ENCODE results near the gene SMIM43.
A peak's percentile ranks its signal among the peaks of the same experiment; 100 is the strongest.
"Not testable (repeated sequence)": the region's sequence is repeated elsewhere in the genome, so short reads cannot be mapped to it uniquely, and the experiment has no call there.

SMIM43 gene

DNA sequence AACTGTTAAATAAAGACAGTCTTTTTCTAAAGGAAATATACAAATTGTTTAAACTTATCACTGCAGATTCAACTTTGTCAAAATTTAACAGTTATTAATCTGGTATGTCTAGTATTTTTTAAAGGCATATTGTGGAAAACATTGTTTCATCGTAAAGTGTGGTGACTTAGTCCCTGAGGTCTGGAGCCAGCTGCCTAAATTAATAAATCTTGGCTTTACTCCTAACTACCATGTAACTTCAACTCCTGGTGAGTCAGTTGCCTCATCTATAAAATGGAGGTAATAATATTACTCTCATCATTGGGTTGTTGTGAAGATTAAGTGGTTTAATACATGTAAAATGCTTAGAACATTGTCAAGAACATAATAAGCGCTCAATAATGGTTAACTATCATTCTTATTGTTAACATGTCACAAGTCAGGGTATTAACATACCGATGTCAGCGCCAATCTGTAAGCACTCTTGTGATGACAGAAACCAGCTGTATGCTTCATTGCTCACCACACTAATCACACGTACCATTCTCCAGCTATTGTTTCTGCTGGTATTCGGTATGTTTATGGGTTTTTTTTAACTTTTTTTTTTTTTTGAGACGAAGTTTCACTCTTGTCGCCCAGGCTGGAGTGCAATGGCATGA lies 14.1 kb upstream of the SMIM43 start:
- DNase-seq: peak; percentile 91

- peak; percentile 59 for DNase-seq
These were observed 12.7 kb upstream of the SMIM43 start for GRCh38 chr4:121777625-121778024.

DNA sequence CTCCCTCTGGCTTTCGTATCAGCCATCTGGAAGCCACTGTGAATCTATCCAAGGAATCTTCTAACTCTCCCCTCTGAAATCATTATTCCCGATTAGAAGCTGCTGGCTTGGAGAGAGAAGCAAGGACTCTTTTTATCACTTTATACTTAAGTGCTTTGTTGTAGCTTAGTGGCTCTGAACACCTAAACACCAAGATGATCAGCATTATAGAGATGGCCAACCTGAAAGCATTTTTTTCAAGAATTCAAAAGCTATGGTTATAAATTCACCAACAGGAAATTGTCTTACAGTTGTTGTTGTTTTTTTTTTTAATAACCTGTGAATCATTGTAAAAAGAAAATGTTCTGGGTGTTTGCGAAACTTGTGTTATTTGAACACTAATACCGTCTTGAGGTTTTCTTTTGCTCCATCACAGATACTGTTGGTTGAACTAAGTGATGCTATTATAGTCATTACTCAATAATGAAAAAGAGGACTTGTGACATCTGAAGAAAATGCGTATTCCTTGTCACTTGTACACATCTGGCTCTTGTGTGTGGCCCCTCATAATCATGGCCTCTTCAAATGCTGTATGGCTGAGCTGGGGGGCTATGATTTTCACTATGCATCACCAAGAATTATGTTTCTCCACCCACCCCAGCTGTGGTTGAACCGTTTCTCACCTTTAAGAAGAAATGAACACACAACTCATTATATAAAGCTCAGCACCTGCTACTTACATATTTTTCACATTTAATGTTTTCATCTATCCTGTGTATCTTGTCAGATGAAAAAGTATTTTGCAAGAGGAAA lies 11.8 kb upstream of the SMIM43 start:
- DNase-seq: no peak

DNA sequence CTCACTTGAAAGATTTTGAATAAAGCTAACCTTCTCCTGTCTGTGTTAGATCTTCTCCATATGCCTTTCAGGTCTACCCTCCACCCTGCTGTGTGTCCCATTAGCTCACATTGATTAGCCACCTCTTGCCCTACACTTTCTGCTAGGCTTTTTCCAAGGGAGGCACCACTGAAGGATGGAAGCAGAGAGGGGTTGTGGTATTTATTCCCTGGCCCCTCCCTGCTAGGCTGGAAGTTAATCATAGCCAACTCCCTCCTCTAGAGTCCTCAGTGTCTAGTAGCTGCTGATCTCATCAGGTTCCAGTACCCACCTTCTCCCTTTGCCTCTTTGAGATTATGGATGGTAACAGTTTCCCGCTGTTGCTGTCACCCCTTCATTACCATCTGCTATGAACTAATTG lies 8.9 kb upstream of the SMIM43 start:
- no peak for DNase-seq

DNA sequence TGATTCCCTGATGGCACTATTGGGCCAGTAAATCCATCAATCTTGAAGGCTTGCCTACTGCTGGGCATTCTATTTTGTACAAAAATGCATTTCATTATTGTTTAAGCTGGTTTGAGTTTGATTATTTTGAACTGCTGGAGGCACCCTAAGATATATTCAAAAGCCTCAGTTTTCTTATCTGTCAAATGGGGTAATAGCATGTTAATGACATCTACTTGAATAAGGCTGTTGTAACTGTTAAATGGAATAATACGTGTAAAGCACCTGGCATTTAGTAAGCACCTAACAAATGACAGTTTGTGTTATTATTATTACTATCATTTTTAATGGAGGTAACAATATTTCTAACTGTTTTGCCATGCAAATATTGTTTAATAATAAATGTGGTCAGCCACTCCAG lies 6.9 kb upstream of the SMIM43 start:
- DNase-seq: no peak

DNA sequence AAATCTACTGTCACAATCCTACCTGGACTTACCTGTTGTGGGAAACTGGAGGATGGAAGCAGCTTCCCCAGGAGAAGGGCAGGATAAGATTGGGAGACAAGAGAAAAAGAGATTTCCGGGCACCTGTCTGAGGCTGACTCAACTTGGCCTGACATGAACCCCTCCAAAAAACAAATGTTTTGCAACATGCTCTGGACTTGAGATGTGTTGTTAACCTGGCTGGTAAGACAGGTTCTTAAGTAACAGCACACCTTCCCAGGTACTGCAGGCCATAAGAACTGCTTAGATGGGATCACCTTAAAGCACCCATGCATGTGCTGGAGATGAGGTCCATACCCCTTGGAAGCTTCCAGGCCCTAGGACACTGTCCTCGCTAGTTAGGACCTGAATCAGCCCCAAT lies 4.4 kb upstream of the SMIM43 start:
- DNase-seq: no peak

- peak; percentile 79 for DNase-seq
These were observed 2.2 kb upstream of the SMIM43 start for GRCh38 chr4:121767166-121767565.

DNA sequence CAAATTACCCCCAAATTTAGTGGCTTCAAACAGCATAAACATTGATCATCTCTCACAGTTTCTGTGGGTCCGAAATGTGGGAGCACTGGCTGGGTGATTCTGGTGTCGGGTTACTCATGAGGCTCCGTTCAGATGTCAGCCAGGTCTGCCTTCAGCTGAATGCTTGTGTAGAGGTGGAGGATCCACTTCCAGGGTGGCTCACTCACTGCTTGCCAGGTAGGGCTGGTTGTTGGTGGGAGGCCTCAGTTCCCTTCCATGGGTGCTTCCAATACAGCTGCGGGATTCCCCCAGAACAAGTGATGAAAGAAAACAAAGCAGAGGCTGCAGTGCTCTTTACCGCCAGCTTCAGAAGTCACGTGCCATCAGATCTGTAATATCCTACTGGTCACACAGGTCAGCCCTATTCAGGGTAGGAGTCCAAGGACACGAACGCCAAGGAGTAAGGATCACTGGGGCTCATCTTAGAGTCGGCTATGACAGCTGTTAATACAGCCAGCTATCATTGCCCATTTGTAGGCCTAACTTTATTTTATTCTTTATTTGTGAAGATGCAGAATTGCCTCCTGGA lies 1.1 kb upstream of the SMIM43 start:
- DNase-seq: no peak

DNA sequence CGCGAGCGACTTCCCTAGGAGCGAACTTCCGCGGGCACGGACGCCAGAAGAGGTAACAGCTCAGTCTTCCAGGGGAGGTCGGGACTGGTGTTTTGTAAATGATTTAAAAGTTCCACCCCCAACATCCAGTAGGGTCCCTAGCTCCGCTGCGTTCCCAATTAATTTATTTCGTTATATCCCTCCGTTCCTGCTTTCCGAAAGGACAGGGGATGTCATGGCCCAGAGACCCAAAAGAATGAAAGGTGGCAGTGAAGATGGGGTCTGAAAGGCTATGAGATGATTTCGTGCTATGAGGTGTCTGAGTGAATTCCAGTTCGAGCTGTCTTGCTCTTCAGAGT lies 373 bp upstream of the SMIM43 start:
- DNase-seq: peak; percentile 50

DNA sequence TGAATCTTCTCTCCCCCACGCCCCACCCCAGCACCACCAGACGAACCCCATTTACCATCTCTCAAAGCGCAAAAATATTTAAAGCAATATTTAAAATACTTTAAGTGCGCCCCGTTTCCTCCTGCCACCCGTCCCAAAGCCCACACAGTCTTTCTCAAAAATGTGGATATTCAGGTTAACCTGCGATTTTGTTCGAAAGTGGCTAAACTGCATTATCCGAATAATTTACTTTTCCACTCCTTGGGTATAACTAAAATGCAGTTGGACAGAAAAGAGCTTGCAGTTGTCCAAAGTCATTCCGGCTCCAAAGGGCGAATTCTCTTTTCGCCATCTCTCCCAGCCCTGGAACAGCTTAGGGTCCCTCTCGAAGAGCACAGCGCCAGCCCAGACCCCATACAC lies 662 bp downstream of the SMIM43 start:
- no peak for DNase-seq

DNA sequence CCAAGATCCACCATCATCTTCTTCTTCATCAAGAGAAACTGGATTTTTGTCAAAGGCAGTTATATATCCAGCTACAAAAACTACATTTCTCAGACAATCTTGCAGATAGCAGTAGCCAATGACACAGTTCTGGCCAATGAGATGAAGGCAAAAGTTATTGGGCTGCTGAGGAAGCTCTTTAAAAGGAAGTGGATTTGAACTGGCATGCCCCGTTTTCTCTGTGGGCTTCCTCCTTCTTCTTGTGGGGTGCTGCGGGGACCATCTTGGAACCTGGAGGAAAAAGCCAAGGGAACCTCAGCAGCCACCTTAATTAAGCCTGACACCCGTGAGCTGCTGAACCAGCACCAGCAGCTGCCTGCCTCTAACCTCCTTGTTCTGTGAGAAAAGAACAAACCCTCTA lies 4.8 kb downstream of the SMIM43 start:
- no peak for DNase-seq

DNA sequence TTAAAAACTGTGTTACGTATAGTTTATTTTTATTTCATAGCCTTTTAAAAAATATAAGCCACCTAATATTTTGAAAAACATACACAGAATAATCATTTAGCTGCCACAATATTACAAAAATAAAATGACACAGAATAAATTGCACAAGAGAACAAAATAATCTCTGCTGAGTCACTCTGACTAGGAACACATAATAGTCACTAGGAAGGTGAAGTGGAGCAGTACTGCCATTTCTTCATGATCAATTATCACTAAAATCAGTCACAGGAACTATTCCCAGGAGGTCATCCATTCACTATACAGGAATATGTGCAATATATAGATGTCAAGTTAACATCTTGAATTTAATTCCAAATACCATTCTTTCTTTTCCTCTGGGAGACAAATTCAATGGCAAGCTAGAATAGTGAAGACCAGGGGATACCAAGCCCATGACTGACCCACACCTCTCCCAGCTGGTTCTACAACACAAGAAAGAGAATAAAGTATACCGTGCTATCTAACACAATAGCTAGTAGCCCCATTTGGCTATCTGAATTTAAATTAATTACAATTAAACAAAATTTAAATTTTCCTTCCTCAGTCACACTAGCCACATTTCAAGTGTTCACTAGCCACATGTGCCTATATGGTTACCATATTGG lies 5.9 kb downstream of the SMIM43 start:
- no peak for DNase-seq

GRCh38 chr4:121752142-121752541 lies 12.8 kb downstream of the SMIM43 start:
- DNase-seq: not testable (repeated sequence)

DNA sequence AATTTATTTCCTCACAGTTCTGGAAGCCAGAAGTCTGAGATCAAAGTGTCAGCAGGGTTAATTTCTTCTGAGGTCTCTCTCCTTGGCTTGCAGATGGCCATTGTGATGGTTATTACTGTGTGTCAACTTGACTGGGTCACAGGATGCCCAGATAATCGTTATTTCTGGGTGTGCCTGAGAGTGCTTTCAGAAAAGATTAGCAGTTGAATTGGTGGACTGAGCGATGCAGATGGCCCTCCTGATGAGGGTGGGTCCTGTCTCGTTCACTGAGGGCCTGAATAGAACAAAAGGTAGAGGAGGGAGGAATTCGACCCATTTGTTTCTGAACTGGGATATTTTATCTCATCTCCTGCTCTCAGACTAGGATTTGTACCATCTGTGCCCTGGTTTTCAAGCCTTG lies 15.7 kb downstream of the SMIM43 start:
- DNase-seq: peak; percentile 65

GRCh38 chr4:121742794-121743193 lies 22.2 kb downstream of the SMIM43 start:
- no peak for DNase-seq

DNA sequence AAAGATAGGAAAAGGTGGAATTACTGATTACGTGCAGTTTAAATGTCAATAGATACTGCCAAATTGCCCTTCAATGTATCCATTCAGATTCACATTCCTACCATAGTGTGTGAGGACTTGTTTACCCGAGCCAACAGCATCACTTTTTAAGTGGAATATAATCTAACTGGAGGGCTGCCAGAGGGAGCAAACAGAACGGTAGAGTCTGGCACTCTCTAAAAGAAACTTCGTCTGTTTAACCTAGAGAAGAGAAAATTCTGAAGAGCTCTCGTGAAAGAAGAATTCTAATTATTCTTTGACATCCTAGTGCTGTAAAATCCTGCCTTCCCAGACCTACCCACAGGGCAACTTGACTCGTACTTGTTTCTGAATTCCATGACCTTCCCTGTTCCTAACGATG lies 23.2 kb downstream of the SMIM43 start:
- no peak for DNase-seq

DNA sequence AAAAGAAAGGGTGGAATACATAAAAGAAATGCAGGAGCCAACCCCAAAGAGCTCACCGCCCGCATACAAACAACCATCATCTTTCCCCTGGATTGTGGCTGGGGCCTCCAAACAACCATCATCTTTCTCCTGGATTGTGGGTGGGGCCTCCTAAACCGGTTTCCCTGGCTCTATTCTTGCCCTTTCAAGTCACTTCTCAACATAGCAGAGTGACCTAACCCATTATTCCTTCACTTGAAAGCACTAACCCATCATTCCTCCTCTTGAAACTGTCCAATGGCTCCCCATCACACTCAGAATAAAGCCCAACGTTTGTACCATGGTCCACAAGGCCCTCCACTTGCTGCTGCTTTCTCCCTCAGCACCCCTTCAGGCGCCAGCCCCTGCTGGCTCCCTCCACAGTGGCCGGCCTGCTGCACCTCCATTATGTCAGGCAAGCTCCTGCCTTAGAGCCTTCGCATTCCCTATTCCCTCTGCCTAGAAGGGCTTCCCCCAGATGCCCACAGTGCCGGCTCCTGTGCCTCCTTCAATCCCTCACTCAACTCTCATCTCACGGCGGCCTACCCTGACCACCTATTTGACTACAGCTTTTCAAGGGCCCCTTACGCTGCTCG lies 24.1 kb downstream of the SMIM43 start:
- DNase-seq: no peak

- DNase-seq: no peak
These were observed 25.4 kb downstream of the SMIM43 start for GRCh38 chr4:121739575-121739974.

DNA sequence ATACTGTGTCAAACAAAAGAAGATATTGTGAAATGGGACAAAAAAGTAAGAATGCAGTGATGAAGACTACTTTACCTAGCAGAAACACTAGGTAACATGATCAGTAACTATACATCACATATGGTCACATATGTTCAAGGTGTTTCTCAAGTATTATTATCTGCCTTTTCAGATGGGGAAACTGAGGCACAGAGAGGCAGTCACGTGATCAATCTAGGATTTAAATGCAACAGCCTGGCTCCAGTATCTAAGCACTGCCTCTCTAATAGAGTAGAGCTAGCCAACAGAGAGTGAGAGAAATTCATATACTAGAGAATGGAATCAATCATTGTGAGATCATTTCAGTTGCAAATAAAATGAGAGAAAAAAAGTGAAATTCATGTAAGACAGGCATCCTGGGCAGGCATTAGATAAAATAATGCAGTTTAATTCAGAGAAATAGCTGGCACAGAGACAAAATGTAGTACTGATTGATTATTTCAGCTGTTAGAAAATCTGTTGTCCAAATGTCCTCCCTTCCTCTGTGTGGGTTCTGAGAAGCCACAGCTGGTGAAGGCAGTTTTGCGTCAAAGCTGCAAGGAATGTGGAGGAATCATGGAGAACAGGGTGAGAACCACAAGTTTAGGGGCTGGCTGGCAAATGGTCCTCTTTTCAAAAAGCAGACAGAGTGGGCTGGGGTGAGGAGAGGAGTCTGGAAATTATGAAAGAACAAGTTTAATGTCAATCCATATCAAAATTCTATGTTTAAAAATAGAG lies 26.0 kb downstream of the SMIM43 start:
- DNase-seq: peak; percentile 48

DNA sequence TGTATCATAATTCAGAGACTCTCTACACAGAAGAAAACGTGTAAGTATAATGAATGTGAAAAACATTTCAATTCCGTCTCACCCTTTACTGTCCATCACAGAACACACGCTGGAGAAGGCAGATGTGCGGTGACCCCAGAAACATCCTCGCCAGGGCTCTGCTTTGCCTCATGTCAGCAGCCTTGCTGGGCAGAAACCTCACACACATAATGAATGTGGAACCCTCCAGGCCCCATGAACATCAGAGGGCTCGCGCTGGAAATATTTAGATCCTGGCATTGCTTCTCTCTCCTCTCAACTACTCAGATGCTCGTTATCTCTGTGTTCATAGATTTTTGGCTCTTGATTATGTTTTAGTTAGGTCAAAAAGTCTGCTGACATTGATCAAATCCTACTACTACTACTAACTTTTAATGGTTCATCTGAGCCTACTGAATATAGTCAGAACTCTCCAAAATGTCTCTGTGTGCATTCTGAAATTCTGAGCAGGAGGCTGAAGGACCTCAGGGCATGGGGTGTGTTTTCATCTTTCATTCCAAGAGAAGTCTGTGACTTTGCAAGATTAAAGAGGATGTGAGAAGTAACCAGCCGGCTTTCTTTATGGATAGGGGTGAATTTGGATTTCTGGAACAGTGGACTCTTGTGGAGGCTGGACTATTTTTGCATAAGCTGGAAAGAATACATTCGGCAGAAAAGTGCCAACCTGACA lies 27.0 kb downstream of the SMIM43 start:
- DNase-seq: peak; percentile 41

- DNase-seq: peak; percentile 73
These were observed 28.1 kb downstream of the SMIM43 start for GRCh38 chr4:121736735-121737351.

- no peak for DNase-seq
These were observed 30.4 kb downstream of the SMIM43 start for GRCh38 chr4:121734571-121734970.

Measured in eye (tissue), 1 donor.